IPS-18a (cell line): ENCODE measurements around the gene FAM32A.
"Not testable (repeated sequence)": the region's sequence is repeated elsewhere in the genome, so short reads cannot be mapped to it uniquely, and the experiment has no call there.

ENCODE experiments used
- H3K27ac ChIP-seq: one replicate; pipeline ENCODE4 v1.5.1; 2013; ENCODE audit warnings: low read length
- H3K27me3 ChIP-seq: one replicate; pipeline ENCODE4 v1.6.1; 2013; ENCODE audit warnings: mild to moderate bottlenecking, low read length; ENCODE audit not compliant: control insufficient read depth, insufficient read depth
- H3K36me3 ChIP-seq: one replicate; pipeline ENCODE4 v1.6.1; 2013; ENCODE audit warnings: low read depth, low read length; ENCODE audit not compliant: control insufficient read depth
- H3K4me1 ChIP-seq: one replicate; pipeline ENCODE4 v1.6.1; 2013; ENCODE audit warnings: low read depth, low read length; ENCODE audit not compliant: control insufficient read depth
- H3K4me3 ChIP-seq: one replicate; pipeline ENCODE4 v1.5.1; 2013; ENCODE audit warnings: low read length
- H3K9ac ChIP-seq: one replicate; pipeline ENCODE4 v1.6.1; 2013; ENCODE audit warnings: mild to moderate bottlenecking, low read length, moderate library complexity
- H3K9me3 ChIP-seq: one replicate; pipeline ENCODE4 v1.6.1; 2013; ENCODE audit warnings: low read depth, low read length; ENCODE audit not compliant: control insufficient read depth

FAM32A gene

DNA sequence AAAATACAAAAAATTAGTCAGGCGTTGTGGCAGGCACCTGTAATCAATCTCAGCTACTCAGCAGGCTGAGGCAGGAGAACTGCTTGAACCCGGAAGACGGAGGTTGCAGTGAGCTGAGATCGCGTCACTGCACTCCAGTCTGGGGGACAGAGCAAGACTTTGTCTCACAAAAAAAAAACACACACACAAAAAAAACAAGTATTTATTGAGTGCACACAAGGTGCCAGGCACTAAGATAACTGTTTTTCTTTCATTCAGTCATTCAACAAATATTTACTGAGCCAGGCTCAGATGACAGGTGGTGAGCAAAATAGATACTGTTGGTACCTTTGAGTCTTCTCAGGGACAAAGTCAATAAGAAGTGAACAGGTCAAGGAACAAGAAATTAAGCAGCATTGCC, 18.2 kb upstream of the FAM32A start:
- H3K36me3 ChIP-seq = no peaks in the 10 kb centered on the region

DNA sequence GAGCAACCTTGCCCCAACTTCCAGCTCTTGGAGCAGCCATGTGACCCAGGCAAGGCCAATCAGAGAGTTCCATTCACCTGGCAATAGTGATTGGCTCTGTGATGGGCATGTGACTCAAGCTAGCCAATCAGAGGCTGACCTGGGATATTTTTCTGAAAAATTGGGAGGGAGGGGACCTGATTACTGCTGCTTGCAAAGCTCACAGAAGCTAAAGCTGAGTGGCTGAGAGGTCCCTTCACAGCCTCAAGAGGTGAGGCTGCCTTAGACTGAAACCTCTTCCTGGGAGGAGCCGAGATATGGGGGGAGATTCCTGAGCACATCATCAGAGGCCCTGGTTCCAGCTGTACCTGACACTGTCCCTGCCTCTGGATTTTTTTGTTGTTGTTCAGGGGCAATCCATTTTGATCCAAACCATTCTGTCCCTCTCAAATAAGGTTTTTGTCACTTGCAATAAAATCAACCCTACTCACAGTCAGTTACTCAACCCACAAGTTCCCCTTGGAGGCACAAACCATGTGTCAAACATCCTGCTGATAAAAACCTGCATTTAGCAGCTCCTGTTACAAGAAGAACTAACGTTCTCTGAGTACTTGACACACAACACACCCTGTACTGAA, 16.6 kb upstream of the FAM32A start:
- Histone ChIP-seq H3K9ac (no peak overlapping the region), H3K27ac (no peak overlapping the region), H3K27me3 (no peaks in the 10 kb centered on the region)

More for the DNA sequence above, 18.2 kb upstream of the FAM32A start:
- Histone ChIP-seq H3K9me3 (no peaks in the 10 kb centered on the region), H3K4me3 (no peak overlapping the region), H3K9ac (no peak overlapping the region), H3K4me1 (no peaks in the 10 kb centered on the region), H3K27ac (no peak overlapping the region), H3K27me3 (no peaks in the 10 kb centered on the region)

DNA sequence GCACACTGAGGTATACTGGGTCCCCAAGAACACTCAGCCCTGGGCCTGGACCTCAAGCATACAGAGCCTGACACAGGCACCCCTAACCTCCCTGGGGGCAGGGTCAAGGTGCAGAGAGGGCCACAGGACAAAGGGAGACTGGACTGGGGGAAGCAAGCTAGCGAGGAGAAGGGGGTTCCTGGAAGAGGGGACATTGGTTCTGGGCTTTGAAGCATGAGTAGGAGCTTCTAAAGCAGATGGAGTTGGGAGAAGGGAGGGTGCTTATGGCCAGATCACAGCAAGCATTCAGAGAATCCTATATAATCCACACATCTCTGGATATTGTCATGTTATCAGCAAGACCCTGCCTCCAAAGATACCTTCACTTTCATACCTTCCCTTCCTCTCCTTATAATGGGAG, 15.1 kb upstream of the FAM32A start:
- Histone ChIP-seq H3K4me3 (no peak overlapping the region), H3K4me1 (no peaks in the 10 kb centered on the region), H3K27ac (no peak overlapping the region), H3K9me3 (no peaks in the 10 kb centered on the region), H3K36me3 (no peaks in the 10 kb centered on the region), H3K9ac (no peak overlapping the region), H3K27me3 (no peaks in the 10 kb centered on the region)

More for the DNA sequence above, 16.6 kb upstream of the FAM32A start:
- Histone ChIP-seq H3K4me3 (no peak overlapping the region), H3K9me3 (no peaks in the 10 kb centered on the region), H3K4me1 (no peaks in the 10 kb centered on the region), H3K36me3 (no peaks in the 10 kb centered on the region)

DNA sequence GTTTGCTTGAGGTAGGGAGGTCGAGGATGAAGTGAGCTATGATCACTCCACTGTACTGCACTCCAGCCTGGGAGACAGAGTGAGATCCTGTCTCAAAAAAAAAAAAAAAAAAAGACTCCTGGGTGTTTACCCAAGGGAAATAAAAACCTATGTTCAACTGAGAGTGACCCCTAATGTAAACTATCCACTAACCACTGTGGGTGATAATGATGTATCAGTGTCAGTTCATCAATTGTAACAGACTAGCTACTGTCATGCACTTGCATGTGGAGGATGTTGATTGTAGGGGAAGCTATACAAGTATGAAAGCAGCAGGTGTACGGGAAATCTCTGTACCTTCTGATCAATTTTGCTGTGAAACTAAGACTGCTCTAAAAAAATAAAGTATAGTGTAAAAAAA, 9.3 kb upstream of the FAM32A start:
- H3K9me3 ChIP-seq = no peaks in the 10 kb centered on the region
- H3K27me3 ChIP-seq = no peaks in the 10 kb centered on the region
- H3K27ac ChIP-seq = no peak overlapping the region
- no peaks in the 10 kb centered on the region for H3K4me1 ChIP-seq
- no peak overlapping the region for H3K4me3 ChIP-seq
- H3K36me3 ChIP-seq = no peaks in the 10 kb centered on the region
- H3K9ac ChIP-seq = no peak overlapping the region

DNA sequence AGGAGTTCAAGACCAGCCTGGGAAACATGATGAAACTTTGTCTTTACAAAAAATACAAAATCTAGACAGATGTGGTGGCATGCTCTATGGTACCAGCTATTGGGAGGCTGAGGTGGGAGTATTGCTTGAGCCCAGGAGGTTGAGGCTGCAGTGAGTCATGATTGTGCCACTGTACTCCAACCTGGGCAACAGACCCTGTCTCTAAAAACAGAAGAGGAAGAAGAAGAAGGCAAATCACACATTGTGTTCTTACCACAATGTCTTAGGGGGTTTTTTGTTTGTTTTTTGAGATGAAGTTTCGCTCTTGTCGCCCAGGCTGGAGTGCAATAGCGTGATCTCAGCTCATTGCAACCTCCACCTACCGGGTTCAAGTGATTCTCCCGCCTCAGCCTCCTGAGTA, 6.3 kb upstream of the FAM32A start:
- H3K27ac ChIP-seq, H3K9ac ChIP-seq, H3K9me3 ChIP-seq, H3K27me3 ChIP-seq, H3K4me3 ChIP-seq, H3K36me3 ChIP-seq, H3K4me1 ChIP-seq: not testable (repeated sequence)

DNA sequence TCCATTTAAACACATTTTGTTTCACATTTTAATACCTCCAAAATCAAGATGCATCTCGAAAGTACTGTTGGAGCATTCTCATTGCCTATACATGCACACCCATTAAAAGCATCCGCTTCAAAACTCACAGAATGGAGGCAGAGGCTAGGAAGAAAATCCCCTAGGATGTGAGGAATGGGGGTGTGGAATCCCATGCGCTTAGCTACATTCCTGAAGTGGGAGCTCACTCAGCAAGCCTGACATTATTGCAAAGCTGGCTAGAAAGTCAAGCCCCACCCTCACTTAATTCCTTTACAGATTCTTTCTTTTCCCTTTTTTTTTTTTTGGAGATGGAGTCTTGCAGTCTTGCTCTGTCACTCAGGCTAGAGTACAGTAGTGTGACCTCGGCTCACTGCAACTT, 4.6 kb upstream of the FAM32A start:
- H3K9me3 ChIP-seq = no peaks in the 10 kb centered on the region
- no peak overlapping the region for H3K4me3 ChIP-seq
- H3K4me1 ChIP-seq = no peaks in the 10 kb centered on the region
- no peak overlapping the region for H3K27ac ChIP-seq
- no peak overlapping the region for H3K9ac ChIP-seq
- no peaks in the 10 kb centered on the region for H3K27me3 ChIP-seq
- H3K36me3 ChIP-seq = no peaks in the 10 kb centered on the region

DNA sequence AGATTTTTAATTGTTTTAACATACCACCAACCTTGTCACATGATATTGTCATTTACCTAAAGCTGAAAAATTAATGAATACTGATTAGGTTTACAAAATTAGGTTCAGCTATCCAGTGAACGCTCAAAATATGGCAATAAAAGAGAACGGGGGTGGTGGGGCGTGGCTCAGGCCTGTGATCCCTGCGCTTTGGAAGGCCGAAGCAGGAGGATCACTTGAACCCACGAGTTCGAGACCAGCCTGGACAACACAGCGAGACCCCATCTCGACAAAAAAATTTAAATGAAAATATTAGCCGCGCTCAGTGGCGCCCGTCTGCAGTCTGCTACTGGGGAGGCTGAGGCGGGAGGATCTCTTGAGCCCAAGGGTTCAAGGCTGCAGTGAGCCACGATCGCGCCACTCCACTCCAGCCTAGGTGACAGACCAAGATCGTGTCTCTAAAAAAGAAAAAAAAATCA, 516 bp upstream of the FAM32A start:
- Histone ChIP-seq H3K27ac (no peak overlapping the region), H3K9me3 (no peaks in the 10 kb centered on the region), H3K9ac (no peak overlapping the region), H3K27me3 (no peaks in the 10 kb centered on the region), H3K4me3 (peak overlapping the region; percentile 89), H3K4me1 (no peaks in the 10 kb centered on the region), H3K36me3 (peaks cover 12% of the 10 kb centered on the region)

DNA sequence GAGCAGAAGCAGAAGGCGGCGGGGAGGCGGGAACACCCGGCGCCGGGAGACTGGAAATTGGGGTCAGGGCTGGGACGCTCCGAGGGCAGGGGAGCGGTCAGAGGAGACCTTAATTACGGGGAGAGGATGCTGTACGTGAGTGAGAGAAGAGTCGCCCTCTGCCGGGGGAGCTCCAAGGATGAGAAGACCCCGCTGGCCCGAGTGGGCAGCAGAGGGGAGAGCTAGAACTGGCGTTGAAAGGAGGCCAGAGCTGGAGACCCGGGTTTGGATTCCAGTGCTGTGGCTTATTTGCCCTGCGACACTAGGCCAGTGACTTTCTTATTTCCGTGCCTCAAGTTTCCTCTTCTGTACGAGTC, 536 bp downstream of the FAM32A start:
- Histone ChIP-seq H3K27me3 (no peaks in the 10 kb centered on the region), H3K9ac (peak overlapping the region; percentile 93), H3K4me3 (peak overlapping the region; percentile 89), H3K27ac (peak overlapping the region; percentile 60), H3K4me1 (no peaks in the 10 kb centered on the region), H3K36me3 (peaks cover 20% of the 10 kb centered on the region), H3K9me3 (no peaks in the 10 kb centered on the region)

DNA sequence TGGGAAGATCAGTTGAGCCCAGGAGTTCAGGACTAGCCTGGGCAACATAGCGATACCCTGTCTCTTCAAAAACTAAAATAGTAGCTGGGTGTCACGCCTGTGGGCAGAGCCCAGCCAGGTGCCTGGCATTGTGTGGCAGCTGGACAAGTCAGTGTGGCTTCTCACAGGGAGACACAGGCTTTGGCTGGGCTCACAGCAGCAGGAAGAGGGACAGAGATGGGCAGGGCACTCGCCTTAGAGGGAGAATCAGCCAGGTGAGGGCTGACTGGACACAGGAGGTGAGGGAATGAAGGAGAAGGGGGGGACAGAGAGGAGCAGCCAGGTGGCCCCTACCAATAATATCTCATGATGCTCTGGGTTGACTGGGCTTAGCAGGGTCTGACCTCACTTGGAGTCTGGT, 3.3 kb downstream of the FAM32A start:
- Histone ChIP-seq H3K36me3 (peaks cover 31% of the 10 kb centered on the region), H3K4me3 (no peak overlapping the region), H3K27ac (no peak overlapping the region), H3K4me1 (no peaks in the 10 kb centered on the region), H3K9ac (no peak overlapping the region), H3K9me3 (no peaks in the 10 kb centered on the region), H3K27me3 (no peaks in the 10 kb centered on the region)

DNA sequence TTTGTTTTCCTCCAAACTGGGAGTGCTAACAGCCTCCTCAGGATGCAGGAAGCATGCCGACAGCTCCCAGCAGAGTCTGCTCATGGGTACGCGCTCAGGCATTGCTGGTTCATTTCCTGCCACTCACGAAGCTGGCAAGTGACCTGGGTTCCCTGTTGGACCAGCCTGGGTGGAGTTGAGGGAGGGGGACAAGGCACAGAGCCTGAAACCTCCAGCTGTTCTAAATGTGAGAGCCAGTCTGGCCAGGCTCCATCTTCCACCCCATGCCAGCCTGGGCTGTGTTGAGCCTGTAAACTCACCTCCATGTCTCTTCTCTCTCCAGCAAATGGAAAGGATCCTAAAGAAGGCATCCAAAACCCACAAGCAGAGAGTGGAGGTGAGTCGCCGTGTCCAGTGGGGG, 5.0 kb downstream of the FAM32A start:
- H3K9ac ChIP-seq = no peak overlapping the region
- H3K4me1 ChIP-seq = no peaks in the 10 kb centered on the region
- no peaks in the 10 kb centered on the region for H3K27me3 ChIP-seq
- peaks cover 31% of the 10 kb centered on the region for H3K36me3 ChIP-seq
- no peak overlapping the region for H3K27ac ChIP-seq
- no peak overlapping the region for H3K4me3 ChIP-seq
- no peaks in the 10 kb centered on the region for H3K9me3 ChIP-seq

DNA sequence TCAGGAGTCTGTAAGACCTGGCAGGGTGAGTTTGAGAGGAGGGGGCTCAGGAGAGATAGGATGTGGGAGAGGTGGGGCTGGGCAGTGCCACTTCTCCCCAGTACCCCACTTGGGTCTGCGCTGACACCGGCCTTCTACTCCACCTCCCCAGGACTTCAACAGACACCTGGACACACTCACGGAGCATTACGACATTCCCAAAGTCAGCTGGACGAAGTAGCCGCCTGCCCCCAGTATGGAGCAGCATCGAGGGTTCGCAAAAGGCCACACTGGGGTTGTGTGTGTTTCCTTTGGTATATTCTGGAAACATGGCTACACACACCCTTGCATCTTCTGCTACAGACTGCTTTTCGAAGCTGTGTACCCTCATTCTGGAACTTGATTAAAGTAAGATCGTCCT, 5.5 kb downstream of the FAM32A start:
- Histone ChIP-seq H3K4me1 (no peaks in the 10 kb centered on the region), H3K9ac (no peak overlapping the region), H3K36me3 (peaks cover 31% of the 10 kb centered on the region), H3K4me3 (no peak overlapping the region), H3K27ac (no peak overlapping the region), H3K9me3 (no peaks in the 10 kb centered on the region), H3K27me3 (no peaks in the 10 kb centered on the region)

DNA sequence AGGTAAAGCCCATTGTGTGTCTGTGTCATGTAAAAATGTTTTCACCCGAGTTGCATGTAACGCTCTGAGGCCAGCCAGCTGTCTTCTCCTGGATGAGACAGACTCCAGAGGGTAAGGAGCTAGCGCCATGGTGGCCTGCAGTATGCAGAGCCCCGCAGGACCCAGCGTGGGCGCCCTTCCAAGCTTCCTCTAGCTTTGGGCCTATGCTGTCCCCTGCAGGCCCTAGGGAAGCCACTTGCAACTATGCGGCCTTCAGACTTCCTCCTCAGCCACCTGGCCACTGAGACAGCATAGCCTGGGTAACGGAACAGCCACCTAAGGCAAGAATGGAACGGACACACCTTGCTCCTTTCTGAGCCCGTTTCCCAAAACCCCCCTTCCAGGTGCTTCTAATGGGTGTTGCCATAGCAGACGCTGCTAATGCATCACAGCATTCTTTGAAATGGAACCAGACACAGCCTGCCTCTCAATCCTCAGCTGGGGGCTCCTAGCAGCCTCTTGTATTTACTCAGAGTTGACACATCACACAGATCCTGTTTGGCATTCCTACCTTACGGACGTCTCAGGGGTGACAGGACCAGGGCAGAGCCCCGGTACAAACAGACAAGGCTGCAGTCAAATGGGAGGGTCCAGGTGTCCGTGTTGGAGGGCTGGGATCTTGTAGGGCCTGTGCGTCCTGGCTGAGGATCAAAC, 6.2 kb downstream of the FAM32A start:
- Histone ChIP-seq H3K4me3 (no peak overlapping the region), H3K9me3 (no peaks in the 10 kb centered on the region), H3K27ac (no peak overlapping the region), H3K36me3 (peaks cover 31% of the 10 kb centered on the region), H3K4me1 (no peaks in the 10 kb centered on the region), H3K27me3 (no peaks in the 10 kb centered on the region), H3K9ac (no peak overlapping the region)
